AG04449 (cell line): ENCODE results near the gene MSANTD1.

Source experiments
- CTCF ChIA-PET: fragments of 350-600 bp; formaldehyde crosslinking; extraction: SDS; loops from one replicate; lab custom pipeline; 2021; ENCODE audit warnings: antibody characterized with exemption; lab: Yijun Ruan, JAX
- POLR2A ChIA-PET: fragments of 400-600, 350-600 bp; formaldehyde crosslinking; extraction: SDS; loops from one replicate; lab custom pipeline; 2020; ENCODE audit warnings: antibody characterized with exemption, inconsistent platforms; lab: Yijun Ruan, JAX
- DNase-seq: peaks from one replicate; pipeline ENCODE4 v3.0.0-alpha.2; 2010; ENCODE audit warnings: low read depth, low spot score
- H3K4me3 ChIP-seq: 2 replicates; pipeline ENCODE4 v1.5.1; 2011; ENCODE audit warnings: low read depth, mild to moderate bottlenecking, control low read depth, low read length
- TF ChIP-seq, protein P1 (sequence below): IDR thresholded peaks from one replicate; pipeline ENCODE4 v1.5.1; 2011; ENCODE audit warnings: mild to moderate bottlenecking, moderate library complexity, low read length, control low read depth, inconsistent platforms; ENCODE audit not compliant: insufficient read depth; ENCODE audit errors: missing control alignments

MSANTD1 gene

GRCh38 chr4:3288571-3289094 lies 39.7 kb downstream of the MSANTD1 start:
- H3K4me3 ChIP-seq = no peak overlapping the region
- TF ChIP-seq, protein P1, sequence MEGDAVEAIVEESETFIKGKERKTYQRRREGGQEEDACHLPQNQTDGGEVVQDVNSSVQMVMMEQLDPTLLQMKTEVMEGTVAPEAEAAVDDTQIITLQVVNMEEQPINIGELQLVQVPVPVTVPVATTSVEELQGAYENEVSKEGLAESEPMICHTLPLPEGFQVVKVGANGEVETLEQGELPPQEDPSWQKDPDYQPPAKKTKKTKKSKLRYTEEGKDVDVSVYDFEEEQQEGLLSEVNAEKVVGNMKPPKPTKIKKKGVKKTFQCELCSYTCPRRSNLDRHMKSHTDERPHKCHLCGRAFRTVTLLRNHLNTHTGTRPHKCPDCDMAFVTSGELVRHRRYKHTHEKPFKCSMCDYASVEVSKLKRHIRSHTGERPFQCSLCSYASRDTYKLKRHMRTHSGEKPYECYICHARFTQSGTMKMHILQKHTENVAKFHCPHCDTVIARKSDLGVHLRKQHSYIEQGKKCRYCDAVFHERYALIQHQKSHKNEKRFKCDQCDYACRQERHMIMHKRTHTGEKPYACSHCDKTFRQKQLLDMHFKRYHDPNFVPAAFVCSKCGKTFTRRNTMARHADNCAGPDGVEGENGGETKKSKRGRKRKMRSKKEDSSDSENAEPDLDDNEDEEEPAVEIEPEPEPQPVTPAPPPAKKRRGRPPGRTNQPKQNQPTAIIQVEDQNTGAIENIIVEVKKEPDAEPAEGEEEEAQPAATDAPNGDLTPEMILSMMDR = no peak
- DNase-seq = no peak
- ChIA-PET POLR2A (no interaction called here), CTCF (no interaction called here)

DNA sequence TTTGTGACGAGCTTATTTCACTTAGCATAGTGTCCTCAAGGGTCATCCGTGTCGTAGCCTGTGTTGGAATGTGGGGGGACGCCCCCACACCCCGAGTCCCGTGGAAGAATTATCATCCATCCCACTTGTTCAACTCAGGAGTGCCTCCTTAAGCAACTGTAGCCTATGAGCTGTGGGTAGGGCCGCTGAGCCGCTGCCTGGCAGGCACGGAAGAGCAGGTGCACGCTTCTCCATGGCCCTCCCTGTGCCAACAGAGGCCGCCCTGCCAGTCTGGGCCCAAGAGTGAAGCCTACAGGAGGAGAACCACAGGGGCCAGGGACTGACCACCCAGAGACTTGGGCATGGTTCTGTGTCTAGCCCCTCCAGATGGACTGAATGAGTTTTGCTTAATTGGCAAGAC lies 41.5 kb downstream of the MSANTD1 start:
- POLR2A ChIA-PET = no interaction called here
- TF ChIP-seq, protein P1 = no peak

DNA sequence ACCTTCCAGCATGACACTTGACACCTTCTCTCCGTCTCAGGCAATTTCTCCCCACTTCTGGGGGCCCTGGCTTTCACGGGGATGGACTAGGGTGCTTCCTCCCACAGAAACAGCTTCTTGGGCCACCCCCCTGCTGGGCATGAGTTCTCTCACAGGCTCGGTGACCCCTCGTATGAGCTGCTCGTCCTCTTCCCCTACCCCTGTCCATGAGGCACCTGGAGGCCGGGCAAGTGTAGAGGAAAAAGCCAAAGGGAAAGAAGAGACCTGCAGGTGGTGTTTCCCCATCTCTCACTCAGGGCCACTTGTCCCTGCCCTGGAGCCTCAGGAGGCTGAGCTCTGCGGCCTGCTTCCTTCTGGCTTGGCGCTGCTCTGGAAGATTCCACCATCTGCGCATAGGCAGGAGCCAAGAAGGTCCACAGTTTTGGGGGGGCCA lies 41.9 kb downstream of the MSANTD1 start:
- CTCF ChIA-PET = no interaction called here
- no peak for DNase-seq
- TF ChIP-seq, protein P1 = no peak
- POLR2A ChIA-PET = no interaction called here
- H3K4me3 ChIP-seq = no peak overlapping the region

More for the DNA sequence above, 41.5 kb downstream of the MSANTD1 start:
- CTCF ChIA-PET = interaction anchor here (1.2 kb wide), 1 partner anchor 191 kb away, joined by 3 read pairs; no protein-coding TSS in a partner anchor
- no peak for DNase-seq
- H3K4me3 ChIP-seq = no peak overlapping the region

DNA sequence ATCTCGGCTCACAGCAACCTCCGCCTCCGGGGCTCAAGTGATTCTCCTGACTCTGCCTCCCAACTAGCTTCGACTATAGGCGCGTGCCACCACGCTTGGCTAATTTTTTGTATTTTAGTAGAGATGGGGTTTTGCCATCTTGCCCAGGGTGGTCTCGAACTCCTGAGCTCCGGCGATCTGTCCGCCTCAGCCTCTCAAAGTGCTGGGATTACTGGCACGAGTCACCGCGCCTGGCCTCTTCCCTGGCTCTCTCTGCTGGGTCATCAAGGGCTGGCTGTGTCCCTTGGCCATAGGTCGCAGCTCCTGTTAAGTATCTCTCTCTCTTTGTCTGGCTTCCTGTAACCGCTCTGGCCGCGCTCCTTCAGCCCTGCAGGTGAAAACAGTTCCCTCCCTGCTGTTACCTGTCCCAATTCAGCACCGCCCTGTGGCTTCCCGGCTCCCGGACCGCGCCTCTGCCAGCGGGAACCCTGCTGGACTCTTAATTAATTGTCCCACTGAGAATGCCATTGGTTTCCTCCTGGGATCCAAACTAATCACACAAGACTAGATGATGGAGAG lies 42.5 kb downstream of the MSANTD1 start:
- no peak for DNase-seq
- CTCF ChIA-PET = interaction anchor here (1.0 kb wide), 1 partner anchor 189 kb away, joined by 3 read pairs; no protein-coding TSS in a partner anchor

DNA sequence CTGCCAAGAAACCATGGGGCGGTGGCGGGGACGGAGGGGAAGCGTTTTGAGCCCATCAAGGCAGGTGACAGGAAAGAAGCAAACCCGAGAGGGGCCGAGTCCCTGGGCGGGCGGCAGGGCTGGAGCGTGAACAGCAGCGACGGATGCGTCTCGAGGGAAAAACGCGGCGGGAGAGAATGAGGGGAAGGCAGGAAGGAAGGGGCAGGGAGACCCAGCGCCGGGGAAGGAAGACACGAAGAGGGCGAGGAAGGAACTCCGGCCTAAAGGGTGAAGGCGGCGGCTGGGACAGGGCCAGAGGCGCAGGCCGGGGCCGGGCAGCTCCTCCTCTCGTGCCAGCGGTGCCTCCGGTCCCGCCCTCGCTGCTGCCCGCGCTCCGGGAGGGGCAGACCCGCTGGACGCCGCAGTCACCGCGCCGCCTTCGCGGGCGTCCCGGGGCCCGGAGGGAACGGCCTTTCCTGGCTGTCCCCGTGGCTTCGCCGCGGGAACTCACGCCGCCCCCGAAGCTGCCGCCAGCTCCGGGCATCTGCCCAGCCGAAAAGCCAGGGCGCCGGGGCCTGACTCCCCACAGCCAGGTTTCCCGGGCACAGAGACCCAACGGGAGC lies 43.1 kb downstream of the MSANTD1 start:
- ChIA-PET CTCF (interaction anchor here (1.0 kb wide), 1 partner anchor 189 kb away, joined by 3 read pairs; no protein-coding TSS in a partner anchor), POLR2A (interaction anchor here (0.6 to 1.0 kb wide), 2 partner anchors 20 to 183 kb away, joined by 3 to 5 read pairs; no protein-coding TSS in a partner anchor)
- H3K4me3 ChIP-seq = peak overlapping the region; percentile 89
- TF ChIP-seq, protein P1 = no peak
- no peak for DNase-seq

More for the DNA sequence above, 42.5 kb downstream of the MSANTD1 start:
- TF ChIP-seq, protein P1 = no peak
- peak overlapping the region; percentile 89 for H3K4me3 ChIP-seq
- POLR2A ChIA-PET = no interaction called here
